HG02678 (cell line): ENCODE results near the gene SSU72.

Source experiments
- ATAC-seq: cut with Tn5 transposase; IDR thresholded peaks from one replicate; pipeline ENCODE4 v1.9.1; 2021; ENCODE audit warnings: mild to moderate bottlenecking, moderate library complexity; ENCODE audit not compliant: unreplicated experiment

Gene SSU72

DNA sequence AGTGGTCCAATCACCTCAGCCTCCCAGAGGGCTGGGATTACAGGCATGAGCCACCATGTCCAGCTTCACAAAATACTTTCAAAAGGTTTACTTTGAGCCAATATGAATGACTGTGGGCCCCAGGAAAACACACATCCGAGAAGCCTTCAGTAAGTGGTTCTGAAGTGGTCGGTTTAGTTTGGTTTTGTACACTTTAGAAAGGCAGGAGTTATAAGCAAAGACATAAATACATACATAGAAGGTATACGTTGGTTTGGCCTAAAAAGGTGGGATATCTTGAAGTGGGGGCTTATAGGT lies 37.4 kb upstream of the SSU72 start:
- ATAC-seq: no peak

DNA sequence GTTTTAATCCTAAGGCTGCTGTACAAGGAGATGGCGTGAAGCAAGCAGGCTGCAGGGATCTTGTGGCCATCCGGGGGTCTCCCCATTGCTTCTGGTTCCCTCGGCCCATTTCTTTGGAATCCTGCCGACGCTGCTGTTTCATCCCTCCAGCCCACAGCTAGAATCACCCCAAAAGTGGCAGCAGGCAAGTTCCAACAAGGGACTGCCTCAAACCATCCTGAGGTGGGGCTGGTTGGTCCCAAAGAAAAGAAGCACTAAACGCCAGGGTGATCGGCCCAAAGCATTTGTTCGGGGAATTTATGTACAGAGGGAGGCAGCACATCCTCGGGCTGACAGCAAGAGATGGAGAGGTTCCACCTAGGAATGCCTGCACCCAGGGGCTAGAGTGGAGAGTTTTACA lies 36.1 kb upstream of the SSU72 start:
- no peak for ATAC-seq

DNA sequence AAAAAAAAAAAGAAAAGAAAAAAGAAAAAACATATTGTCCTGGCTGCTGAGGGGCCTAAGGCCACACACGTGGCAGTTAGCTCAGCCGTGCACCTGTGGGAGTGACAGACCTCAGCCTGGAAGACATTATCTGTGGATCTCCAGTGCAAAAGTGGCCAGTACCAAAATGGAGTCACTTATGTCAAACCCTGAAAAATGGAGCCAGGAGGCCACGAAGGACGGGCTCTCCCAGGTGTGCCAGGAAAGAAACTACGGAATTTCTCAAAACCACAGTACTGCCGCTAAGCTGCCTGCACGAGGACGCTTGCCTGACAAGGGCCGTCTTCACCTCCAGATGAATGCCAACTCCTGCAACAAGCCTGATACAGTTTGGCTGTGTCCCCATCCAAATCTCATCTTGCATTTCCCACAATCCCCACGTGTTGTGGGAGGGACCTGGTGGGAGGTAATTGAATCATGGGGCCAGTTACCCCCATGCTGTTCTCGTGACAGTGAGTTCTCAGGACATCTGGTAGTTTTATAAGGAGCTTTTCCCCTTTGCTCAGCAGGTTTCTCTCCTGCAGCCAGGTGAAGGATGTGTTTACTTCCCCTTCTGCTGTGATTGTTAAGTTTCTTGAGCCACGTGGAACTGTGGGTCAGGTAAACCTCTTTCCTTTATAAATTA lies 35.3 kb upstream of the SSU72 start:
- ATAC-seq: no peak

DNA sequence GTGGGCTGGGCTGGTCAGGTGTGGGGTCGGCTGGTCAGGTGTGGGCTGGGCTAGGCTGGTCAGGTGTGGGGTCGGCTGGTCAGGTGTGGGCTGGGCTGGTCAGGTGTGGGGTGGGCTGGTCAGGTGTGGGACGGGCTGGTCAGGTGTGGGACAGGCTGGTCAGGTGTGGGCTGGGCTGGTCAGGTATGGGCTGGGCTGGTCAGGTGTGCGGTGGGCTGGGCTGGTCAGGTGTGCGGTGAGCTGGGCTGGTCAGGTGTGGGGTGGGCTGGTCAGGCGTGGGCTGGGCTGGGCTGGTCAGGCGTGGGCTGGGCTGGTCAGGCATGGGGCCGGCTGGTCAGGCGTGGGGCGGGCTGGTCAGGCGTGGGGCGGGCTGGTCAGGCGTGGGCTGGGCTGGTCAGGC lies 31.6 kb upstream of the SSU72 start:
- no peak for ATAC-seq

DNA sequence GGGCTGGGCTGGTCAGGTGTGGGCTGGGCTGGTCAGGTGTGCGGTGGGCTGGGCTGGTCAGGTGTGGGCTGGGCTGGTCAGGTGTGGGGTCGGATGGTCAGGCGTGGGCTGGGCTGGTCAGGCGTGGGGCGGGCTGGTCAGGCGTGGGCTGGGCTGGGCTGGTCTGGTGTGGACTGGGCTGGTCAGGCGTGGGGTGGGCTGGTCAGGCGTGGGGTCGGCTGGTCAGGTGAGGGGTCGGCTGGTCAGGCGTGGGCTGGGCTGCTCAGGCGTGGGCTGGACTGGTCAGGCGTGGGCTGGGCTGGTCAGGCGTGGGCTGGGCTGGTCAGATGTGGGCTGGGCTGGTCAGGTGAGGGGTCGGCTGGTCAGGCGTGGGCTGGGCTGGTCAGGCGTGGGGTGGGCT lies 31.1 kb upstream of the SSU72 start:
- ATAC-seq: no peak

DNA sequence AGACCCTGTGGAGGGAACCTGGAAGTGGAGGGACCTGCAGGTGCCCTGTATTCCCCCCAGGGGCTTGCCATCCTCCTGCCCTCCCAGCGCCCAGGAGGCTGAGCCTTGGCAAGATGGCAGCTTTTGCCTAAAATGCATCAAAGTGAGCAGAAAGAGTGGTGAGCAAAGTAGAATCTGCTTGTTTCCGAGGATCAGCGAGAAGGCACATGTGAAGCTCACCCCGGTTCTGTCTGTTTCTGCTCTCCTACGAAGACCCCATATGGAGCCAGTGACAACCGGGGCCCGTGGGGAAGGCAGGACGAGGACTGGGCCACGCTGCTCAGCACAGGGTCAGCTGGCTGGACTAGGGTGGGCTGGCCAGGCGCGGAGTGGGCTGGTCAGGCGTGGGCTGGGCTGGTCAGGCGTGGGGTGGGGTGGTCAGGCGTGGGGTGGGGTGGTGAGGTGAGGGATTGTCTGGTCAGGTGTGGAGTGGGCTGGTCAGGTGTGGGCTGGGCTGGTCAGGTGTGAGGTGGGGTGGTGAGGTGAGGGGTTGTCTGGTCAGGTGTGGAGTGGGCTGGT lies 30.4 kb upstream of the SSU72 start:
- ATAC-seq: no peak

DNA sequence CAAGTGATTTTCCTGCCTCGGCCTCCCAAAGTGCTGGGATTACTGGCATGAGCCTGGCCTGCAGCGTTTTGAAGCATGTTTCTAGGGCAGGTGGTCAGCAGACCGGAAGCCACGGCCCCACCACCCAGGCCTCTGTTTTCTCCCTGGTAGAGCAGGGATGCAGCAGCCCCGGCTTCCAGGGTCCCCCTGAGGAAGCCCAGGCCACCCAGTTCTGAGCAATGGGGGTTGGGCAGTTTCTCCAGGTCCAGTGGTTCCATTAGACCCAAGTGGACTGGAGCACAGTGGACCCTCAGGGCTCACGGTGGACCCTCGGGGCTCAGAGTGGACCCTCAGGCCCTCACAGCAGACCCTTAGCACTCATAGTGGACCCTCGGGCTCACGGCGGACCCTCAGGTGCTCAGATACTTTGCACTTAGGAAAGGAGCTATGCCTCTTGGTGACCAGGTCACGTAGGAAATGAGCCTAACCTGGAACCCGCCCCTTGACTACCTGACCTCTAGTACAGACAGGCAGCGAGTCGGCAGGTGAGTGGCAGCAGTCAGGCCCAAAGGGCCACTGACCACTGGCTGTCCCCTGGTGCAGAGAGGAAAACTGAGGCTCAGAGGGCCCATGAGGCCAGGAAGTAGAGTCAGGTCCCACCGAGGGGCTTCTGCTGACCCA lies 29.8 kb upstream of the SSU72 start:
- no peak for ATAC-seq

DNA sequence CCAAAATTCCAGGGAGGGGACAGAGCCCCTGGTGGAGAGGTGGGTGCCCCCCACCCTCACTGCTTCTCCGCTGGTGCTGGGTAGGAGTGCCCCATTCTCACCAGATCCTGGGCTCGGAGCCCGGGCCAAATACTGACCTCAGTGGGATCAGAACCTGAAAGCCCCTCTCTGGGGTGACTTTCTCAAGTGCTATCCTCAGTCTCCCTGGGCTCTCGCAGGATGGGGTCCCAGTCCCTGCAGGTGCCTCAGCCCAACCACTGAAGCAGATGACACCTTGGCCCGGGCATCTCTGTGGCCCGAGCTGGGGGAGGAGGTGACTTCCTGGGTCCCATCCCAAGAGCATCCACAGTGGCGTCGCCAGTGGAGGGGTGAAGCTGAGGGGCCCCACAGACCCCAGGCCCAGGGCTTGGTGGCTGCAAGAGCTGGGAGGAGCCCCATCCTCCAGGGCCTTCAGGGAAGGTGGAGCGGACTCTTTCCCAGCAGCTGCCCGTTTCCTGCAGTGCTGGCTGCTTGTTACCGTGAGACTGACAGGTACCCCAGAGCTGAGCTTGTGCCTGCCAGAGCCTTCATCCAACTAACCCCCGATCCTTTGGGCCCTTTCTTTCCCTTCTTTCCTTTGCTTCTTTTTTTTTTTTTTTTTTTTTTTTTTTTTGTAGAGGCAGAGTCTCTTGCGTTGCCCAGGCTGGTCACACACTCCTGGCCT lies 29.2 kb upstream of the SSU72 start:
- no peak for ATAC-seq

DNA sequence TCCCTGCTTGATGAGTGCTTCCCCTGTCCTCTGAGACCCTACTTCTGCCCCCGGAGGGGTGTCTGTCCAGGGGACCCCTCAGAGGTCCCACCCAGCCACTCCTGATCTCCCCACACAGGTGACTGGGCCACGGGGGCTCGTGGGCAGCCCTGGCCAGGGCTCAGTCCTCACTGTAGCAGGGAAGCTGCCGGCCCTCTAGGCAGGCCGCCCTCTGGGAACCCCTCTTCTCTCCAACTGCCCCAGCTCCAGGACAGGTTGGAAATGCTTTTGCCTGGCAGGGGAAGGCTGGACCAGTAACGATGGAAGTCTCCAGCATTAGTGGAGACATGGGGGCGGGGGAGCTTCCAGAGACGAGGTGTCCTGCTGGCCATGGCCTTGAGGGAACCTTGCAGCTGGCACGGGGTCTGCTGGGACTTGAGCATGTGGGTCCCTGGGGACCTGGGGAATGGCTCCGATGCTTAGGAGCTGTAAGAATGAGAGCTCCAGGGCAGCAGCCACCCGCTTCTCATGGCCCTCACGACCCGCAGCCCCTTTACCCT lies 28.4 kb upstream of the SSU72 start:
- no peak for ATAC-seq

DNA sequence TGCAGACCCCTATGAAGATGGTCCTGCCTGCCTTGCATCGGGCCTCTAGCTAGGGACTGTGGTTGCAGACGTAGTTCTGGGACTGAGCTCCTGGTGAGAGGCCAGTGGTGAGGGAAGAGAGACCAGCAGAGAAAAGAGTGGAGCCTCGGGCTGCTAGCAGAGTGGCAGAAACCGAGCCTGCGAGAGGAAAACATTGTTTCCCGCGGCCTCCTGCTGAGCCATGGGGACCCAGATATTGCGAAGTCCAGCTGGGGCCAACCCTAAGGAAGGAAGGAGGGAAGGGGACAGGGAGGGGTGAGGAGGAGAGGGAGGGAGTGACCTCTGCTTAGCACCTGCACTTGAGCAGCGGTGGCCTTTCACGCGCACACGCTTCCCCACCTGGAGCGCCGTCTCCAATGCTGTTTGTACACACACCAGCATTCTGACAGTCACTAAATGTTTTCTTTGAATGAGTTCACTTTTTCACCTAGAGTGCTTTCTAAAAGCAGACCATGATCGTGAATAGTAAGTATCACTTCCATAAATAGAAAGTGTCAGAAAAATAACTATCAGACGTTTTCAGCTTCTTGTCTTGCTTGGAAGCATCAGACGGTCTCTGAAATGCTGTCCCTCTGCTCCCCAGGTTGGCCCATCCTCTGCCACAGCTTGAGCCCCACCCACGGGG lies 27.8 kb upstream of the SSU72 start:
- ATAC-seq: no peak

DNA sequence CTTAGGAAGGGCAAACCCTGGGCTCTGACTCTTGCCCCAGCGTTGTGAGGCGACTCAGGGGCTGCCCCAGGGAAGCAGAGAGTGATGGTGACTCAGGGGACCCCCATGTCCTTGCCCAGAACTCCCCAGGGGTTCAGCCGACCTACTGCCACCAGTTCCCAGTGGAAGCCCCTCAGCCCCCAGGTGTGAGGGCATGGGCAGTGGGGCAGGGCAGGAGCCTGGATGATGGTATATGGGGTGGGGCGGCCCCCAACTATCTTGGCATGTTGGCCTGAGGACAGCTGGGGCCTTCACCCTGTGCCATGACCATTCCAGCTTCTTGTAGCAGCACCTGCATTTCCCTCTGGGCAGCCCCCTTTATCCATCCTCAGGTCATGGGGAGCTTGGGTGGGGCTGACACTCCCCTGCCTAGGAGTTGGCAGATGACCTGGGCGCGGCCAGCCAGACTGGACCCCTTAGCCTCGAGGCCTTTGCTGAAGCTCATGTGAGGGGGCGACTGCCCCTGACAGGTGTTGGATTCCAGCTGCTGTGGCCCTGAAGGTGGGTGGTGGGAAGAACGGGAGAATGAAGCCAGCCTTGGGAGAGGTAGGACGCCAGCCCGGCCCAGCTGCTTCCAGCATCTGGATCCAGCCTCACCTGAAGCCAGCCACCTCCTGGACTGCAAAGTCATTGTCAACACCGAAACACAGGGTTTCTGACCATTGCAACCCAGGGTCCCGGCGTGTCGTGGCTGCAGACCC lies 27.1 kb upstream of the SSU72 start:
- ATAC-seq: no peak

DNA sequence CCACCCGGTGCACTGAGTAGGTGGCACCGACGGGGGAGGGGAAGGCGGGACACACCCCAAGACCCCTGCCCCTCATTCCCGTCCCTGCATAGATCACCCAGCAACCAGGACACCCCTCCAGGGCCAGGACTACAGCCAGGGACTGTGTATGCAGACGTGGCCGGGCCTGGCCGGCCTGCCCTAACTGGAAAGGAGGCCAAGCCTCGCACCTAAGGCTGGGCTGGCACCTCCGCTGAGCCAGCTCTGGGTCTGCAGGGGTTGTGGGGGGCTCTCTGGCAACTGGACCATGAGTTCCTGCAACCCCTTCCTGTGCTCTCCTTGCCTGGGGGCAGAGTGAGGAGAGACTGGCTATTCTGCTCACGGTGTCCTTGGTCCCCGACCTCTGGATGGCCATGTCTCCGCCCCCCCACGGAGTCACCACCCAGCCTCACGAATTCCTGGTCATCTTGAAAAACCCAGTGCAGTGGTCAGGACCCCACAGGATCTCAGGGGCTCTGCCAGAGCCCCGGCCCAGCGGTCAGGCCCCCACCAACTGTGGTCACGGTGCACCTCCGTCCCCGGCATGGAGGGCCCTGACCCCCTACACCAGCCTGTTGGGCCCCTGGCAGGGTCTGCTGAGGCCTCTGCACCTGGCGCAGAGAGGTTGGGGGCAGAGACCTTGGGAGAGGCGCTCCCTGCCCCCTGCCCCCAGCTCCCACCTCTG lies 26.3 kb upstream of the SSU72 start:
- no peak for ATAC-seq

DNA sequence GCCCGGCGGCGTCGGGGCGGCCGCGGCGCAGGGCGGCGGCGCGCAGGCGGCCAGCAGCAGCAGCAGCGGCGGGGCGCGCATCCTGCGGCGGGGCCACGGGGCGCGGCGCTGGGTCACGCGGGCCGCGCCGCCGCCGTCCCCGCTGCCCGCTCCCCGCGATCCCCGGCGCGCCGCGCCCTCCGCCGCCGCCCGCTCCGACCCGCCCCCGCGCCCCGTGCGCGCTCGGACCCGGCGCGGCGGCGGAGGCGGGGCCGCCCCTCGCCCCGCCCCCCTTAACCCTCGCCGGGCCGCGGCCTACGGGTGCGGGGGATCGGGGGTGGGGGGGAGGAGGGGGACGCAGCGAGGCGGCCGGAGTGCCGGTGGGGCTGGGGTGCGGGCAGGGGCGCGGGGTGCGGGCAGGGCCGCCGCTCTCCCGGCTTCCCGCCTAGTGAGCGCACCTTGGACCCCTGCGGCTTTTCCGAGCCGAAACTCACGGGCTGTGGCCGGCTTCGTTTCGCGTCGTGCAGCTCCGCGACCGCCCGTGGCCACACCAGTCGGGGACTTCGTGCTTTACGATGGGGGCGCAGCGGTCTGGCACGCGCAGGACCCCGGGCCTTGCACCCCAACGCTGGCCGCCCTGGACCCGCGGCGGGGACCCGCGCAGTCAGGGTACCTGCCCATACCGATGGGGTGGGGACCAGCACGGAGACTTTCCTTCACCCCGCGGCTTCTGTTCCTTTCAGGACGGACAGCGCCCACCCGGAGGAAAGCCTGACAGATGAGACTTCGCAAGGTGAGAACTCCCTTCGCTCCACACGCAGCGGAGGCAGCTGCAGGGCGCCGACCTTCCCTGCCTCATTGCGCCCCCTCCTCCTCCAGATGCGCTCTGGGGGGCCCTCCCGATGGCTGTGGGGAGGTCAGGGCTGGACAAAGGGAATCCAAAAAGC lies 25.5 kb upstream of the SSU72 start, which contains the start of gene FNDC10:
FNDC10 (minus strand) TSS at position 201 of the 926 bp plus-strand sequence; CDS start at position 81, 120 bp downstream.
- ATAC-seq: no peak

DNA sequence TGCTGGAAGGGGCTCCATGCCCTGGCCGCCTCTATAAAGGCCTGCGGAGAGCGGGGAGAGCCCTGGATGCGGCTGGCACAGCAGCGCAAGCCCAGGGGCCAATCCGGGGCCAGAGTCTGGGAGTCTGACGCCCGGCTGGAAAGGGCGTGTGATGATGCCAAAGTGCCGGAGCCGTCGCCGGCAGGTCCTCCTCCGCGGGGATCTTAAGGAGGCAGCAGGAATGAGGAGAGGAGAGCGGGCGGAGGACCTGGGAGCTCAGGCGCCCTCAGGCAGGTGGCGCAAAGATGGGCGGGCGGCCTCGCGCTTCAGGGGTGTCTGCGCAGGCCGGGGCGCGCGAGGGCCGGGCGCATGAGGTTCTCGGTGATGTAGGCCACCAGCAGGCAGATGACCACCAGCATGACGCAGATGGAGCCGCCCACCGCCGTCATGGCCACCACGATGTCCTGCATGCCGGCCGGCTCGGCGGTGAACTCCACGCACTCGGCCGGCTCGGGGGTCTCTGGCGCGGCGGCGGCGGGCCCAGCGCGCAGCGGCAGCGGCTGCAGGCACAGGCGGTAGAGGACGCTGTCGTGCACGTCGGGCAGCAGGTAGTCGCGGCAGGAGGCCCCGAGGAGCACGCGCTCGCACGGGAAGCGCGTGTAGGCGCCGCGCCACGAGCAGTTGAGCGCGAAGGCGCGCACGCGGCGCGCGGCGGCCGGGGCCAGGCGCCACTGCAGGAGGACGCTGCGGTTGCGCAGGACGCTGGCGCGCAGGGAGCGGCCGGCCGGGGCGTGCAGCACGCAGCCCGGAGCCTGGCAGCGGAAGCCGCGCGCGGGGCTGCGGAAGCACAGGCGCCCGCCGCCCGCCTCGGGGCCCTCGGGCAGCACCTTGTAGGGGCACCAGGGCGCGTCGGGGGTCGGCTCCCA lies 24.6 kb upstream of the SSU72 start:
- no peak for ATAC-seq

DNA sequence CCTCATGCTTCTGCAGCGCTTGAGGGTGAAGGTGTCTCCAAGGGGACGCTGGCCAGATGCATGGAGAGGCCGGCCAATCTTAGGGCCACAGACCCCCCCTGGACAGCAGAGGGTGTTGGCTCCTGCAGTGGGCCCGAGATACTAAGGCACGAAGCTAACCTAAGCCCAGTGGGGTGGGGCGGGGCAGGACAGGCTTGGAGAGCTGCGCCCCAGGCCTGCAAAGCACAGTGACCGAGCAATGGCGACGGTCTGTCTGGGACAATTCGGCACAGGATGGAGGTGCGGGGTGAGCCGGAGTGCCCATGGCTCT lies 24.0 kb upstream of the SSU72 start:
- no peak for ATAC-seq

DNA sequence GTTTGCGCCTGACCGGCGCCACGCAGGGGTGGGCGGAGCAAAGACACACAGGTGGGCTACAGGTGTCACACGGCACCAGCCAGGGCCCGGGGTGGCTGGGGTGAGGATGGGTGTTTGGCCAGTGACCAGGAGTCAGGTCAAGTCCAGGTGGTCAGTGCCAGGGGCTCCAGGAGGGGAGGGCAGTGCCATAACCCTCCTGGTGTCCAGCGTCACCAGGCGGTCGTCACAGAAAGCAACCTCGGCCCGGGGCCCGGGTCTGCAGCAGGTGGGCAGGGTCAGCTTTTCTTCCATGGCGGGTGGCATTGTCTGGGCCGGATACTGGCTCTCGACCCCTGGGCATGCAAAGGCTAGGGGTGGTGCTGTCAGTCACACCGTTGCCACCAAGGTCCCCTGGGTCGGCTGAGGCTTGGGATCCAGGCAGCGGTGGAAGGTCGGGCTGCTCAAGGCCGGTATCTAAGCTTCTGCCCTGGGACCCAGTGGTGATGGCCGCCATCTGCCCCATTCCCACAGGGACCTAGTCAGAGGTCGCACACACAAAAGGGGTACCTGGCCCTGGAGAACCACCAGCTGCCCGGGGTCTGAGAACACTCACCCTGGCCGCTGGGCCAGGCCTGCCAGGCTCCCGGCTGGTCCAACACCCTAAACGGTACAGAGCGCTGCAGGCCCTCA lies 23.5 kb upstream of the SSU72 start:
- ATAC-seq: no peak

DNA sequence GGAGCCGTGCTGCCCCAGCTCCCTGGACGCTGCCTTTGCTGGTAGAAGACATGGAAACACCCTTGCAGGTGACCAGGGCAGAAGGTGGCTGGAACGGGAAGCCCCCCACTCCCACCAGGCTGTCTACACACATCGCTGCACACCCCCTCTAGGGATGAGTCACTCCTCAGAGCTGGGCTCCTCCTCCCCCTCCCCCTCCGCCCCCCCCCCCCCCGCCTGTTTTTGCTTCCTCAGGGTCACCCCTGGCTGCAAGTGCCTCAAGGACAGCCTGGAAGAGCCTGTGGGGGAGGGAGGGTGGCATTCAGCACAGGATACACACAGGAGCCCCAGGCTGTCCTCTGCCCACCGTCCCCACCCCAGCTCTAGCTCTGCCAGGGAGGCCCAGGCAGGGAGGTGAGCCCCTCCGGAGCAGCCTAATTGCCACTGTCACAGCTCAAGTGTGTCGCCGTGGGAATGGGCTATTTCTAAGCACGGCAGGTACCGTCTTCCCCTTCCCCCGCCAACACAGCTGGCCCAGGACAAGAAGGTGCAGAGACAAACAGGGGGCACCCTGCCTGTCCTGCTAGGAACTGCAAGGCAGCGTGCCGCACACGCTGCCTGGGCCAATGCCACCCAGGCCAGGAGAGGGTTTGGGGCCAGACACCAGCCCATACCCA lies 22.7 kb upstream of the SSU72 start:
- ATAC-seq: no peak
